Inferior parietal cortex (tissue), 1 donor: ENCODE results near the gene SLC10A7.

Experiments used
- DNase-seq: peaks from one replicate; pipeline ENCODE4 v3.0.0-alpha.2; 2016; ENCODE audit errors: extremely low spot score

The SLC10A7 gene

DNA sequence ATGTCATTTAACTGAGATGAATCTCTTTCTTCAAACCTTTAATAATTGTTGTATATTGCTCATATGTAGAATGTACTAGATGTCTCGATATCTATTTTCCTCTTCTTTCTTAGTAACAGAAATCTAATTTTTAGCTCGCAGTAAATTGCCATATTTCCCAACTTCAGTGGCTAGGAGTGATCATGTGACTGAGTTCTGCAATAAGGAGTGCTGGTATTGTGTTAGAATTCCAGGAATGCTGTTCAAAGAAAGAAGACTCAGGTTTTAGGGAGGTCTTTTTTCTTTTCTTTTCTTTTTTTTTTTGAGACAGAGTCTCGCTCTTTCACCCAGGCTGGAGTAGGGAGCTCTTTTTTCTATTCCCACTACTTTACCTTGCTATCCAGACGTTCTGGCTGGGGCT lies 81.7 kb downstream of the SLC10A7 start:
- no peak for DNase-seq

- DNase-seq: no peak
These were observed 82.3 kb downstream of the SLC10A7 start for GRCh38 chr4:146439437-146439836.

DNA sequence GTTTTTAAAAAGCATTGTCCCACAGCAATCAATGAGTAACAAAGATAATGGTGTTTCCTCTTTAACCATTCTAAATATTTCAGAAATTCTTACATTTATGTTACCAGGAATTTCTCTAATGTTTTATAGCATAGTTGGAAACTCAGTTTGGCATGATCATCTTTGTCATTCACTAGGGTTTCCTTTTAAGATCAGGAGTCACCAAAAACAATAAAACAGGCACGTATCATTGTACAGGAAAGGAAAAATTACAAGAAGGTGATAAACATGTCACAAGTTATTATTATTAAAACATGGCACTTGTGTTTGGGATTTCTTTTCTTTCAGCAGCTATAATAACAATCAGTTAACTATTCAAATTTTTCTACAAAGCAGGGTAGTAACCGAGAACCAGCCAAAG lies 84.0 kb downstream of the SLC10A7 start:
- DNase-seq: no peak

DNA sequence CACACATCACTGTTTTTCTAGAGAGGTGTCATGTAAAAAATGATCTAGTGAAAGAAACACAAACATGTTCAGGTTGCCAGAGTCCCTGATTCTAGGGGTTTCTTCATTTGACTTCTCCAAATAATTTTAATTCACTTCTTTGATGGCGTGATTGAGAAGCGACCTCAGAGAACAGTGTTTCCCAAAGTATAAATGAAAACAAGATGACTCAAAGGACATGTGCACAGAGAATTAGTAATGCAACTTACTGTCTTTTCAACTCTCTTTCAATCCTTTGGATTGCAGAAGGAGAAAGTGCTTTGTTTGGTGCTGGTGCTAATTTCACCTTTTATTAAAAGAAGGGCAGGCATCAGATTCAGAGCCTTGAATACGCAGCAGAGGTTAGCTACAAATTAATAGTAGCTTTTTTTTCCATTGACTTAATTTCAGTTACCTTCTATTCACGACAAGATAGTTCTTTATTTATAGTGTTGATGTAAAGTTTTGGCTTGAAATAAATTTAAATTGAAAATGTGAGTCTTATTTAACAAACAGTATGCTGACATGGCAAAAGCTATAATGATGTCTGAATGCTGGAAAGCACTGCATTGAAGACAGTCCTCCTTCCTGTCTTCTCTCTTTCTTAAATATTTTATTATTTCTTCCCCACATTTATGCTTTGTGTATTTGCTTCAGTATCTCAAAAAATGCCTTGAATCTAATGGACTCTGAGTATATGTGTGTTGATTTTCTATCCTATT lies 85.1 kb downstream of the SLC10A7 start:
- no peak for DNase-seq

DNA sequence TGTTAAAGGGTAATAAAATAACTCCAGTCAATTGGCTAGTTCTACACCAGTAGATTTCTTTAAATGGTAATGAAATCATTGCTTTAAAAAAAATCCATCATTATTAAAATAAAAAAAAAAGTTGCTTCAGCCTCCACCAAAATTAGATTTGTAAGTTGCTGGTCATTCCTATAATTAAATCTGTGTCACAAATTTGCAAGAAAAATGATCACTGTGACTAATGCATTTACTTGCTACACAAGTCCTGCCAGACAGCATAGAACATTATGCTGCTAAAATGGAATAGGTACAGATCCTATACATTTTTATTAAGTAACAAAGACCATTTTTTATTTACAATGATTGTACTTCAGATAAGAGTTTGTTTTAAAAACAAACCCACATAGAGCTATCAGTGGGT lies 85.8 kb downstream of the SLC10A7 start:
- DNase-seq: no peak

DNA sequence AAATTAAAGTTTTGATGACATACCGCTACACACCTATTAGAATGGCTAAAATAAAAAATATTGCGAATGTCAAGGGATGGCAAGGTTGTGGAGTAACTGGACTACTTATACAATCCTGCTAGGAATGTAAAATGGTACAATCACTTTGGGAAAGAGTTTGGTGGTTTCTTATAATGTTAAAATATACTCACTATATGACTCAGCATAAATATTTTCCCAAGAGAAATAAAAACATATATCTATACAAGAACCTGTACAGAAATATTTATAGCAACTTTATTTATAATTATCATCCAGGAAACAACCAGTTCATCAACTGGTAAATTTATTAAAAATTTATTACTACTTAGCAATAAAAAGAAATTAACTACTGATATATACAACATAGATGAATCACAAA lies 89.7 kb downstream of the SLC10A7 start:
- no peak for DNase-seq

DNA sequence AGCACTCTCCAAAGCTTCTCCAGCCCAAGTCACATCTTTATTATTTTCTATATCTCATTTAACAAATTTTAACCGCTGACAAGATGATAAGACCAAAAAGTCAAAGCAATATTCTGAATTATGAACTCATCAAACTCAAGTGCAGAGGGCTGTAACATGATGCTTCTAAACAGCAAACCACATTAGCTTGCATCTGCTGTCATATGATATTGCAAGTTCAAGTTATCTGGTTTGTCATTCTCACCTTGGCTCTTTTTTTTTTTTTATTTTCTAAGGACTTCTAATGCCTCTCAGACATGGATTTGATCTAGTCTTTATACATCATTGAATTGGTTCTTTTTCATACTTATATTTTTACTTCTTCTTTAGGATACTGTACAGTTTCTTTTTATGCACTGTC lies 93.4 kb downstream of the SLC10A7 start:
- no peak for DNase-seq

- no peak for DNase-seq
These were observed 103.9 kb downstream of the SLC10A7 start for GRCh38 chr4:146417822-146418221.

DNA sequence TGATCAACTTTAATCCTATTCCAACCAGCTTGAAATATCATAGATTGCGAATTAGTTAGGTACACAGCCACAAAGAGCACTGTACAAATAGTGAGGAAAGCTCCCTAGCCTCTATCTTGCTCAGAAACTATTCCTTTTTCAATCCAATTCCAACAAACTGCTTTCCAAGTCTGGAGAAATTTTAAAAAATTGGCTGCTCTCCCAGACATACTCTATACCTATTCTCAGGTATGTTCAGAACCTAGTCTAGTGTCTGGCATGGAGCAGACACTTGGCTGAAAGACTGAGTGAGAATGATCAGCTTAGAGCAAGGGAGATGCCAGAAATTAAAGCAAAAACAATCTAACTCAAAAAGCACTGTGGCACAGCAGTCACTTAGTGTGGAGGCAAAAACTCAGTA lies 105.9 kb downstream of the SLC10A7 start:
- no peak for DNase-seq

DNA sequence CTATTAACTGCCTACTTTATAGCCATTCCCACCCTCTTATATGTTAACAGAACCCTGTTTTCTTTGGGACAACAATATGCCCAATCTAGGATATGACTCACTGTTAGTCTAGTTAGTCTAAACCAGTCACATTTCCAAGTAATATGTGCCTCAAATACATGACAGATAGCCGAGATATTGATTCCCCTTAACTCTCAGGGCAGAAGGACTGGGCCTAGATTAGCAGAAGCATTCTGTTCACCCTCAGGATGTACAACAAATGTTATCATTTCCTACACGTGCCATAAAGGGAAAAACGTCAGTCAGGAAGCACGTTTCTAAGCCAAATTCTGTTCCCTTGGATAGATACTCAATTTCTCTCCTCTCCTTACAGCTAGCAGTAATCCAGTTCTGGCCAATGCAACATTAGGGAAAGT lies 114.1 kb downstream of the SLC10A7 start:
- no peak for DNase-seq

- no peak for DNase-seq
These were observed 114.5 kb downstream of the SLC10A7 start for GRCh38 chr4:146407257-146407656.

GRCh38 chr4:146401274-146401673 lies 120.5 kb downstream of the SLC10A7 start:
- DNase-seq: no peak

DNA sequence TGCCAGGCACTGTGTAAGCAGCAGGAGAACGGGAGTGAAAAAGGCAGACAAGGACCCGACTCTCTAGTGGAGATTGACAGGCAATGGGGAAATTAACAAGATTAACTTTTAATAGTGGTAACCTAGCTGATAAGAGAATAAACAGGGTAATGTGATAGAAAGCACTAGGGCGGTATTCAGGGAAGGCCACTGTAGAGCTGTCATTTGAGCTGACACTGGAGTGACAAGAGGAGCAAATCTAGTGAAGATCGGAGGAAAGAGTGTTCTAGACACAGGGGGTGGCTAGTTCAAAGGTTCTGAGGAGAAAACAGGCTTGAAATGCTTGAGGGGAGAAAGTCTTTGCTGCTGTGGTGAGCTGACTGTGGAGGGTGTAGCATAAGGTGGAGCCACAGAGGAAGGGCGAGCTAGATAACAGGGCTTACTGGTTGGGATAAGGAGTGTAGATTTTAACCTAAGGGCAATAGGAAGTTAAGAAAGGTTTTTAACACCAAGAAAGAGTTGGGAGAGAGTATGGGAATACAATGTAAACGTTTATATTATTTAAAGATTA lies 122.8 kb downstream of the SLC10A7 start:
- no peak for DNase-seq

- DNase-seq: no peak
These were observed 123.3 kb downstream of the SLC10A7 start for GRCh38 chr4:146398404-146398803.

DNA sequence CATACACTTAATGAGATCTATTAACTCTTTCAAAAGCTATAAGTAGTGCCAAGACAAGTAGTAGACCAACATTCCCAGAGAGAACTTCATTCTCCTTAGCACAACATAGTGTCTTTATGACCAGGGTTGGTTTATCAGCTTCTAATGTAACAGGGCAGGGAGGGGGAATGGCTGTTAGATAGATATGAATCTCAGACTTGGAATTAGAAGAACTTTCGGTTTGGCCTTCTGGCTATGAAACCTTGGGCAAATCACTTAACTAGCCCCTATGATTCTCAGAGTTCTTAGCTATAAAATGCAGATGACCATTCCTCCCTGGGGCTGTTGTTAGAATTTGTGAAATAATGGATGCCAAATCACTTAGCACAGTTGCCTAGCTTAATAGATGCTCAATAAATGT lies 132.2 kb downstream of the SLC10A7 start:
- DNase-seq: no peak

- no peak for DNase-seq
These were observed 139.5 kb downstream of the SLC10A7 start for GRCh38 chr4:146382194-146382593.

- no peak for DNase-seq
These were observed 140.4 kb downstream of the SLC10A7 start for GRCh38 chr4:146381263-146381872.

GRCh38 chr4:146379744-146380143 lies 142.0 kb downstream of the SLC10A7 start:
- no peak for DNase-seq

DNA sequence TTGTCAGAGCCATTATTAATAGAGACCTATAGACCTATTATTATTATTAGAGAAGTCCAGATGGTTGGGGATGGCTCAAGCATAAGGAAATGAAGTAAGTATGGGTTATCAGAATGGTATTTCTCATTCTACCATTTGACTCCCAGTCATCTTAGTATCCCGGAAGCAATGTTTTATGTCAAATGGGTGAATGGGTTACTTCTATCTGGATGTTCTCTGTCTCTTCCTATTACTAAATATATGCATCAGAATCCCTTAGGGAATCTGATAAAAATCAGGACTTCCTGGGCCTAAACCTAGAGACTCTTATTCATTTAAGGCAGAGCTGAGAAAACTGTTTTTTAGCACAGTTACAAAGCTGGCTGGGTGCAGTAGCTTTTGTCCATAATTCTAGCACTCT lies 149.9 kb downstream of the SLC10A7 start:
- DNase-seq: no peak

GRCh38 chr4:146370841-146371240 lies 150.9 kb downstream of the SLC10A7 start:
- no peak for DNase-seq

- DNase-seq: no peak
These were observed 152.3 kb downstream of the SLC10A7 start for GRCh38 chr4:146369446-146369845.

- no peak for DNase-seq
These were observed 153.5 kb downstream of the SLC10A7 start for GRCh38 chr4:146368209-146368608.

GRCh38 chr4:146367347-146367746 lies 154.4 kb downstream of the SLC10A7 start:
- DNase-seq: no peak
